A549 treated with DMSO at 1 μM for 4 hours (cell line): ENCODE results near the gene GPR179. TPM values are rescaled to one million over a fixed set of nuclear protein-coding genes. Genes with fewer than 3 reads are reported as not detected.

Experiments
- total RNA-seq: library from RNA; stranded (reverse); fragments of 200-300 nt; extraction: Qiagen RNA extraction; gene quantifications from 5 replicates; pipeline ENCODE4 v1.2.3, GENCODE V29; 2022; ENCODE audit warnings: low read depth

Gene GPR179
- 0.02 to 0.07 TPM (median 0.05 TPM) in 5 replicates for total RNA-seq

GRCh38 chr17:38343608-38344419 lies at the start of gene GPR179:
Gene GPR179, minus strand, starts transcription at chr17:38343956. Its CDS starts 167 bp downstream, at chr17:38343789.

GRCh38 chr17:38351412-38352222 lies 7.9 kb upstream of the GPR179 start, which contains the start of gene SOCS7:
Gene SOCS7, plus strand, starts transcription at chr17:38351844. Its CDS starts 209 bp downstream, at chr17:38352053.

DNA sequence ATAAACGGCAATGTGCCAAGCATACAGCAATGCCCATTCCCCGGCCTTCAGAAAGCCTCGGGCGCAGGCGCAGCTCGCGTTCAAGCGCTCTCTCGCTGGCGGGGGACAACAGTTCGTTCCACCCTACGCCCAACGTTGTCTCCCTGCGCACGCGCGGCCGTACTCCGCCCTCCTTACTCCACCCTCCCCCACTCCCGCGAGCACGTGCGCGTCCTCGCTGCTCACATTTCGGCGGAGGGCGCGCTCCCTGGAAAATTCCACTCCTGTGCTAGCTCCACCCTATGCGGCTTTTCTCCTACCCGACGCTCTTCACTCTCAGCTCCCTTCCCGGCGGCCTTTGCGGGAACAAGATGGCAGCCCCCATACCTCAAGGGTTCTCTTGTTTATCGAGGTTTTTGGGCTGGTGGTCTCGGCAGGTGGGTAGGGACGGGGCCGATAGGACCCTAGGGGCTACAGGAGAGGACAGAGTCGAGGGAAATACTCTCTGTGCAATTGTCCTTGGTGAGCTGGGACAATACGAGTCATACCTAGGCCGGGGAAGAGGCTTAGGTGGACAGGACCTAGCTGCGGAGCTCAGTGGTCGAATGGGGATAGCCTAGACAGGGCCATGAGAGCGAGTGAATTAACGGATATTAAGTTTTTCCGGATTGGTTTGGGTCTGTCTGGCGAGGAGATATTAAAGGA lies 46.8 kb downstream of the GPR179 start, which contains the start of gene MRPL45:
TSS of gene MRPL45 (plus strand) at position 335 of the 684 bp plus-strand sequence. CDS start at position 351, 16 bp downstream.

Other genes starting within 250 kb of the GPR179 start
- gene TBC1D3E, start 216.0 kb downstream of the GPR179 start, total RNA-seq, result not detected in 5 replicates
- gene TBC1D3, start 151.4 kb downstream of the GPR179 start, total RNA-seq, result not detected in 5 replicates
- 59.8 to 67.1 TPM (median 65.7 TPM) in 5 replicates for gene MRPL45, start 46.8 kb downstream of the GPR179 start, total RNA-seq
- 13.9 to 18.2 TPM (median 17.2 TPM) in 5 replicates for gene SOCS7, start 7.9 kb upstream of the GPR179 start, total RNA-seq
- 41.6 to 50.0 TPM (median 47.2 TPM) in 5 replicates for gene ARHGAP23, start 84.5 kb upstream of the GPR179 start, total RNA-seq